Measurements from ENCODE around the gene CRYGC. TPM values are rescaled to one million over a fixed set of nuclear protein-coding genes. Genes with fewer than 3 reads are reported as not detected.

CRYGC gene
- total and polyA plus RNA-seq, 2 experiments from 2014 or later: not detected

DNA sequence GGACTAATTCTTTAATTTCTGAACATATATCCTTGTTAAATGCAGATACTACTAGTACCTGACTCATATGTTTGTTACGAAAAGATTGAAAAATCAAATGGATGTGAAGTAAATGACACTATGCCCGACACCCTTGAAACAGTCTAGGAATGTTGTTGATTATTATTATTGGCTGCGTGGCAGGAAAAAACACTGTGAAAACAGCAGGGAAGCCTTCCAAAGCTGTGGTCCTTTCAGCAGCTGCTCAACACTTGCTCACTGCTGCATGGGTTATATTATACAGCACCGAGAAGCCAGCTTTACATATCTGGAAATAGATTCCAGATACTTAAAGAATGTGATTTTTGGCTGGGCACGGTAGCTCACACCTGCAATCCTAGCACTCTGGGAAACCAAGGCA is 31.8 kb downstream of the CRYGC start:
- no peak overlapping the region for H3K27ac ChIP-seq (ENCODE audit: low read depth)
- no peak overlapping the region for H3K4me3 ChIP-seq
- H4K20me1 ChIP-seq (replicated peaks; ENCODE audit: insufficient read depth): no peaks in the 10 kb centered on the region
- H3K79me2 ChIP-seq (replicated peaks; ENCODE audit: insufficient read depth): no peaks in the 10 kb centered on the region
- no peak overlapping the region for H2AFZ ChIP-seq
- Mint-ChIP-seq H3K27ac (no peak overlapping the region), H3K9me3 (no peaks in the 10 kb centered on the region), H3K4me1 (peaks cover 8% of the 10 kb centered on the region), H3K27me3 (ENCODE audit: insufficient read depth, low read depth, poor library complexity) (peaks cover 3% of the 10 kb centered on the region), H3K36me3 (ENCODE audit: low read depth) (no peaks in the 10 kb centered on the region), H3K4me3 (no peak overlapping the region)
- no peak for TF ChIP-seq NANOG (IDR thresholded peaks at IDR 0.05; ENCODE audit: borderline replicate concordance)
- TF ChIP-seq POLR2AphosphoS5 (IDR thresholded peaks at IDR 0.05; ENCODE audit: low read depth): no peak
- TF ChIP-seq EZH2 (IDR thresholded peaks at IDR 0.05; ENCODE audit: low read depth, unreplicated experiment): no peak
- TF ChIP-seq CREB1 (CRISPR knock-in tag; IDR thresholded peaks at IDR 0.05; ENCODE audit: low read depth): no peak
- TF ChIP-seq STAT1 (IDR thresholded peaks at IDR 0.05; ENCODE audit: unreplicated experiment): no peak
- no peak for TF ChIP-seq EZH2phosphoT487 (IDR thresholded peaks at IDR 0.05; ENCODE audit: unreplicated experiment)
- no peak for TF ChIP-seq ZNF114 (CRISPR knock-in tag; IDR thresholded peaks at IDR 0.05)
- TF ChIP-seq, protein P1, sequence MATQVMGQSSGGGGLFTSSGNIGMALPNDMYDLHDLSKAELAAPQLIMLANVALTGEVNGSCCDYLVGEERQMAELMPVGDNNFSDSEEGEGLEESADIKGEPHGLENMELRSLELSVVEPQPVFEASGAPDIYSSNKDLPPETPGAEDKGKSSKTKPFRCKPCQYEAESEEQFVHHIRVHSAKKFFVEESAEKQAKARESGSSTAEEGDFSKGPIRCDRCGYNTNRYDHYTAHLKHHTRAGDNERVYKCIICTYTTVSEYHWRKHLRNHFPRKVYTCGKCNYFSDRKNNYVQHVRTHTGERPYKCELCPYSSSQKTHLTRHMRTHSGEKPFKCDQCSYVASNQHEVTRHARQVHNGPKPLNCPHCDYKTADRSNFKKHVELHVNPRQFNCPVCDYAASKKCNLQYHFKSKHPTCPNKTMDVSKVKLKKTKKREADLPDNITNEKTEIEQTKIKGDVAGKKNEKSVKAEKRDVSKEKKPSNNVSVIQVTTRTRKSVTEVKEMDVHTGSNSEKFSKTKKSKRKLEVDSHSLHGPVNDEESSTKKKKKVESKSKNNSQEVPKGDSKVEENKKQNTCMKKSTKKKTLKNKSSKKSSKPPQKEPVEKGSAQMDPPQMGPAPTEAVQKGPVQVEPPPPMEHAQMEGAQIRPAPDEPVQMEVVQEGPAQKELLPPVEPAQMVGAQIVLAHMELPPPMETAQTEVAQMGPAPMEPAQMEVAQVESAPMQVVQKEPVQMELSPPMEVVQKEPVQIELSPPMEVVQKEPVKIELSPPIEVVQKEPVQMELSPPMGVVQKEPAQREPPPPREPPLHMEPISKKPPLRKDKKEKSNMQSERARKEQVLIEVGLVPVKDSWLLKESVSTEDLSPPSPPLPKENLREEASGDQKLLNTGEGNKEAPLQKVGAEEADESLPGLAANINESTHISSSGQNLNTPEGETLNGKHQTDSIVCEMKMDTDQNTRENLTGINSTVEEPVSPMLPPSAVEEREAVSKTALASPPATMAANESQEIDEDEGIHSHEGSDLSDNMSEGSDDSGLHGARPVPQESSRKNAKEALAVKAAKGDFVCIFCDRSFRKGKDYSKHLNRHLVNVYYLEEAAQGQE (IDR thresholded peaks at IDR 0.05; ENCODE audit: unreplicated experiment): no peak
- TF ChIP-seq, protein P2, sequence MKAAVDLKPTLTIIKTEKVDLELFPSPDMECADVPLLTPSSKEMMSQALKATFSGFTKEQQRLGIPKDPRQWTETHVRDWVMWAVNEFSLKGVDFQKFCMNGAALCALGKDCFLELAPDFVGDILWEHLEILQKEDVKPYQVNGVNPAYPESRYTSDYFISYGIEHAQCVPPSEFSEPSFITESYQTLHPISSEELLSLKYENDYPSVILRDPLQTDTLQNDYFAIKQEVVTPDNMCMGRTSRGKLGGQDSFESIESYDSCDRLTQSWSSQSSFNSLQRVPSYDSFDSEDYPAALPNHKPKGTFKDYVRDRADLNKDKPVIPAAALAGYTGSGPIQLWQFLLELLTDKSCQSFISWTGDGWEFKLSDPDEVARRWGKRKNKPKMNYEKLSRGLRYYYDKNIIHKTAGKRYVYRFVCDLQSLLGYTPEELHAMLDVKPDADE (IDR thresholded peaks at IDR 0.05): no peak
- TF ChIP-seq, protein P3, sequence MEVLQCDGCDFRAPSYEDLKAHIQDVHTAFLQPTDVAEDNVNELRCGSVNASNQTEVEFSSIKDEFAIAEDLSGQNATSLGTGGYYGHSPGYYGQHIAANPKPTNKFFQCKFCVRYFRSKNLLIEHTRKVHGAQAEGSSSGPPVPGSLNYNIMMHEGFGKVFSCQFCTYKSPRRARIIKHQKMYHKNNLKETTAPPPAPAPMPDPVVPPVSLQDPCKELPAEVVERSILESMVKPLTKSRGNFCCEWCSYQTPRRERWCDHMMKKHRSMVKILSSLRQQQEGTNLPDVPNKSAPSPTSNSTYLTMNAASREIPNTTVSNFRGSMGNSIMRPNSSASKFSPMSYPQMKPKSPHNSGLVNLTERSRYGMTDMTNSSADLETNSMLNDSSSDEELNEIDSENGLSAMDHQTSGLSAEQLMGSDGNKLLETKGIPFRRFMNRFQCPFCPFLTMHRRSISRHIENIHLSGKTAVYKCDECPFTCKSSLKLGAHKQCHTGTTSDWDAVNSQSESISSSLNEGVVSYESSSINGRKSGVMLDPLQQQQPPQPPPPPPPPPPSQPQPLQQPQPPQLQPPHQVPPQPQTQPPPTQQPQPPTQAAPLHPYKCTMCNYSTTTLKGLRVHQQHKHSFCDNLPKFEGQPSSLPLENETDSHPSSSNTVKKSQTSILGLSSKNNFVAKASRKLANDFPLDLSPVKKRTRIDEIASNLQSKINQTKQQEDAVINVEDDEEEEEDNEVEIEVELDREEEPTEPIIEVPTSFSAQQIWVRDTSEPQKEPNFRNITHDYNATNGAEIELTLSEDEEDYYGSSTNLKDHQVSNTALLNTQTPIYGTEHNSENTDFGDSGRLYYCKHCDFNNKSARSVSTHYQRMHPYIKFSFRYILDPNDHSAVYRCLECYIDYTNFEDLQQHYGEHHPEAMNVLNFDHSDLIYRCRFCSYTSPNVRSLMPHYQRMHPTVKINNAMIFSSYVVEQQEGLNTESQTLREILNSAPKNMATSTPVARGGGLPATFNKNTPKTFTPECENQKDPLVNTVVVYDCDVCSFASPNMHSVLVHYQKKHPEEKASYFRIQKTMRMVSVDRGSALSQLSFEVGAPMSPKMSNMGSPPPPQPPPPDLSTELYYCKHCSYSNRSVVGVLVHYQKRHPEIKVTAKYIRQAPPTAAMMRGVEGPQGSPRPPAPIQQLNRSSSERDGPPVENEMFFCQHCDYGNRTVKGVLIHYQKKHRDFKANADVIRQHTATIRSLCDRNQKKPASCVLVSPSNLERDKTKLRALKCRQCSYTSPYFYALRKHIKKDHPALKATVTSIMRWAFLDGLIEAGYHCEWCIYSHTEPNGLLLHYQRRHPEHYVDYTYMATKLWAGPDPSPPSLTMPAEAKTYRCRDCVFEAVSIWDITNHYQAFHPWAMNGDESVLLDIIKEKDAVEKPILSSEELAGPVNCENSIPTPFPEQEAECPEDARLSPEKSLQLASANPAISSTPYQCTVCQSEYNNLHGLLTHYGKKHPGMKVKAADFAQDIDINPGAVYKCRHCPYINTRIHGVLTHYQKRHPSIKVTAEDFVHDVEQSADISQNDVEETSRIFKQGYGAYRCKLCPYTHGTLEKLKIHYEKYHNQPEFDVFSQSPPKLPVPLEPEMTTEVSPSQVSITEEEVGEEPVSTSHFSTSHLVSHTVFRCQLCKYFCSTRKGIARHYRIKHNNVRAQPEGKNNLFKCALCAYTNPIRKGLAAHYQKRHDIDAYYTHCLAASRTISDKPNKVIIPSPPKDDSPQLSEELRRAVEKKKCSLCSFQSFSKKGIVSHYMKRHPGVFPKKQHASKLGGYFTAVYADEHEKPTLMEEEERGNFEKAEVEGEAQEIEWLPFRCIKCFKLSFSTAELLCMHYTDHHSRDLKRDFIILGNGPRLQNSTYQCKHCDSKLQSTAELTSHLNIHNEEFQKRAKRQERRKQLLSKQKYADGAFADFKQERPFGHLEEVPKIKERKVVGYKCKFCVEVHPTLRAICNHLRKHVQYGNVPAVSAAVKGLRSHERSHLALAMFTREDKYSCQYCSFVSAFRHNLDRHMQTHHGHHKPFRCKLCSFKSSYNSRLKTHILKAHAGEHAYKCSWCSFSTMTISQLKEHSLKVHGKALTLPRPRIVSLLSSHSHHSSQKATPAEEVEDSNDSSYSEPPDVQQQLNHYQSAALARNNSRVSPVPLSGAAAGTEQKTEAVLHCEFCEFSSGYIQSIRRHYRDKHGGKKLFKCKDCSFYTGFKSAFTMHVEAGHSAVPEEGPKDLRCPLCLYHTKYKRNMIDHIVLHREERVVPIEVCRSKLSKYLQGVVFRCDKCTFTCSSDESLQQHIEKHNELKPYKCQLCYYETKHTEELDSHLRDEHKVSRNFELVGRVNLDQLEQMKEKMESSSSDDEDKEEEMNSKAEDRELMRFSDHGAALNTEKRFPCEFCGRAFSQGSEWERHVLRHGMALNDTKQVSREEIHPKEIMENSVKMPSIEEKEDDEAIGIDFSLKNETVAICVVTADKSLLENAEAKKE (CRISPR knock-in tag; IDR thresholded peaks at IDR 0.05): no peak
- TF ChIP-seq, protein P4, sequence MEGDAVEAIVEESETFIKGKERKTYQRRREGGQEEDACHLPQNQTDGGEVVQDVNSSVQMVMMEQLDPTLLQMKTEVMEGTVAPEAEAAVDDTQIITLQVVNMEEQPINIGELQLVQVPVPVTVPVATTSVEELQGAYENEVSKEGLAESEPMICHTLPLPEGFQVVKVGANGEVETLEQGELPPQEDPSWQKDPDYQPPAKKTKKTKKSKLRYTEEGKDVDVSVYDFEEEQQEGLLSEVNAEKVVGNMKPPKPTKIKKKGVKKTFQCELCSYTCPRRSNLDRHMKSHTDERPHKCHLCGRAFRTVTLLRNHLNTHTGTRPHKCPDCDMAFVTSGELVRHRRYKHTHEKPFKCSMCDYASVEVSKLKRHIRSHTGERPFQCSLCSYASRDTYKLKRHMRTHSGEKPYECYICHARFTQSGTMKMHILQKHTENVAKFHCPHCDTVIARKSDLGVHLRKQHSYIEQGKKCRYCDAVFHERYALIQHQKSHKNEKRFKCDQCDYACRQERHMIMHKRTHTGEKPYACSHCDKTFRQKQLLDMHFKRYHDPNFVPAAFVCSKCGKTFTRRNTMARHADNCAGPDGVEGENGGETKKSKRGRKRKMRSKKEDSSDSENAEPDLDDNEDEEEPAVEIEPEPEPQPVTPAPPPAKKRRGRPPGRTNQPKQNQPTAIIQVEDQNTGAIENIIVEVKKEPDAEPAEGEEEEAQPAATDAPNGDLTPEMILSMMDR (conservative IDR thresholded peaks at IDR 0.05; ENCODE audit: low read depth in 2 of 2): no peak
- peaks cover 10% of the 10 kb centered on the region for H3K4me1 ChIP-seq (ENCODE audit: insufficient read depth)
- DNase-seq (ENCODE audit: low spot score) (no peak), ATAC-seq (no peak)
- H3K27me3 ChIP-seq (ENCODE audit: insufficient read depth): no peaks in the 10 kb centered on the region
- no peaks in the 10 kb centered on the region for H3K9me2 ChIP-seq (ENCODE audit: insufficient read depth)
- no peaks in the 10 kb centered on the region for H3F3A ChIP-seq (replicated peaks; ENCODE audit: low read depth)
- H3K36me3 ChIP-seq (ENCODE audit: insufficient read depth): no peaks in the 10 kb centered on the region
- H3K4me2 ChIP-seq: no peak overlapping the region
